Measurements from ENCODE around the gene F12.
"Not testable (repeated sequence)": the region's sequence is repeated elsewhere in the genome, so short reads cannot be mapped to it uniquely, and the experiment has no call there.

F12 gene

GRCh38 chr5:177423671-177424070 lies 14.3 kb upstream of the F12 start:
- no peak overlapping the region for H2AFZ ChIP-seq (ENCODE audit: low read depth, low read length)

DNA sequence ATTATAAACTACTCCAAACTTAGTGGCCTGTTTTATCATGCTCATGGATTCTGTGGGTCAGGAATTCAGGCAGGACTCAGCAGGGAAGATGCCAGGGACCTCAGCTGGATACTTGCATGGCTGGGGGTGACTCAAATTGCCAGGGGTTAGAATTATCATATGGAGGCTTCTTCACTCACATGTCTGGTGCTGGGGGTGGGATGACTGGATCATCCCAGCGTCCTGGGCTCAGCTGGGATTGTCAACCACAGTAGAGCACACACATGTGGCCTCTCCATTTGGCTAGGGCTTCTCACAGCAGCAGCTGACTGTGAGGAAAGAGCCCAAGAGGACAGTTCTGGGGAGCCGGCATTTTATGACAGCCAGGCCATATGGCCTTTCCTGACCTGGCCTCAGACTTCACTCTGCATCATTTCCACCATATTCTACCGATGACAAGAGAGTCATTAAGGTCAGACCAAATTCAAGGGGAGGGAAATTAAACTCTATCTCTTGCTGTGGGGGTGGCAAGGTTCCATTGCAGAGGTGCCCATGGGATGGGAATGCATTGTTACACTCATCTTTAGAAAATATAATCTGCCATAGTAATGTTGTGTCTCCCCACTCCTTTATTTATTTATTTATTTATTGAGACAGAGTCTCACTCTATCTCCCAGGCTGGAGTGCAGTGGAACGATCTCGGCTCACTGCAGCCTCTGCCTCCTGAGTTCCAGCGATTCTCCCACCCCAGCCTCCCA lies 11.9 kb upstream of the F12 start:
- H3K36me3 ChIP-seq (ENCODE audit: insufficient read depth, low read length) = no peaks in the 10 kb centered on the region
- H2AFZ ChIP-seq (ENCODE audit: low read depth, low read length) = no peak overlapping the region
- H4K20me1 ChIP-seq (ENCODE audit: insufficient read depth, low read length) = no peaks in the 10 kb centered on the region
- no peak for DNase-seq
- H3K27me3 ChIP-seq (ENCODE audit: insufficient read depth, low read length, poor library complexity) = no peaks in the 10 kb centered on the region
- TF ChIP-seq, protein P1, sequence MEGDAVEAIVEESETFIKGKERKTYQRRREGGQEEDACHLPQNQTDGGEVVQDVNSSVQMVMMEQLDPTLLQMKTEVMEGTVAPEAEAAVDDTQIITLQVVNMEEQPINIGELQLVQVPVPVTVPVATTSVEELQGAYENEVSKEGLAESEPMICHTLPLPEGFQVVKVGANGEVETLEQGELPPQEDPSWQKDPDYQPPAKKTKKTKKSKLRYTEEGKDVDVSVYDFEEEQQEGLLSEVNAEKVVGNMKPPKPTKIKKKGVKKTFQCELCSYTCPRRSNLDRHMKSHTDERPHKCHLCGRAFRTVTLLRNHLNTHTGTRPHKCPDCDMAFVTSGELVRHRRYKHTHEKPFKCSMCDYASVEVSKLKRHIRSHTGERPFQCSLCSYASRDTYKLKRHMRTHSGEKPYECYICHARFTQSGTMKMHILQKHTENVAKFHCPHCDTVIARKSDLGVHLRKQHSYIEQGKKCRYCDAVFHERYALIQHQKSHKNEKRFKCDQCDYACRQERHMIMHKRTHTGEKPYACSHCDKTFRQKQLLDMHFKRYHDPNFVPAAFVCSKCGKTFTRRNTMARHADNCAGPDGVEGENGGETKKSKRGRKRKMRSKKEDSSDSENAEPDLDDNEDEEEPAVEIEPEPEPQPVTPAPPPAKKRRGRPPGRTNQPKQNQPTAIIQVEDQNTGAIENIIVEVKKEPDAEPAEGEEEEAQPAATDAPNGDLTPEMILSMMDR (IDR thresholded peaks at IDR 0.05; ENCODE audit: borderline replicate concordance, extremely low read depth, low read length, poor library complexity, severe bottlenecking) = no peak
- TF ChIP-seq EZH2 (IDR thresholded peaks at IDR 0.05; ENCODE audit: borderline replicate concordance, low read depth, low read length, severe bottlenecking) = no peak
- no peaks in the 10 kb centered on the region for H3K9me3 ChIP-seq (ENCODE audit: insufficient read depth, low read length, severe bottlenecking)
- no peaks in the 10 kb centered on the region for H3K79me2 ChIP-seq (ENCODE audit: insufficient read depth, low read length)
- H3K9ac ChIP-seq (ENCODE audit: low read depth, low read length) = no peak overlapping the region
- no peak overlapping the region for H3K4me2 ChIP-seq (ENCODE audit: insufficient read depth, low read length)
- H3K4me3 ChIP-seq (ENCODE audit: low read depth in 1 of 2, low read length in 2 of 2) = no peak overlapping the region
- H3K4me1 ChIP-seq (ENCODE audit: insufficient read depth, low read length) = peaks cover 10% of the 10 kb centered on the region
- no peak for ATAC-seq (ENCODE audit: insufficient read depth, low read depth)
- no peak overlapping the region for H3K27ac ChIP-seq (ENCODE audit: low read length)

More at GRCh38 chr5:177423671-177424070, 14.3 kb upstream of the F12 start:
- H3K36me3 ChIP-seq (ENCODE audit: insufficient read depth, low read length) = peaks cover 5% of the 10 kb centered on the region; the same call in 1 of the 2 replicates
- no peak overlapping the region for H3K9ac ChIP-seq (ENCODE audit: low read depth, low read length)
- ATAC-seq (ENCODE audit: insufficient read depth, low read depth) (no peak), DNase-seq (no peak)
- peaks cover 21% of the 10 kb centered on the region for H3K79me2 ChIP-seq (ENCODE audit: insufficient read depth, low read length)
- no peaks in the 10 kb centered on the region for H3K27me3 ChIP-seq (ENCODE audit: insufficient read depth, low read length, poor library complexity)
- H3K4me2 ChIP-seq (ENCODE audit: insufficient read depth, low read length) = no peak overlapping the region
- H3K9me3 ChIP-seq (ENCODE audit: insufficient read depth, low read length, severe bottlenecking) = no peaks in the 10 kb centered on the region
- peaks cover 17% of the 10 kb centered on the region for H4K20me1 ChIP-seq (ENCODE audit: insufficient read depth, low read length)
- peaks cover 28% of the 10 kb centered on the region for H3K4me1 ChIP-seq (ENCODE audit: insufficient read depth, low read length)
- H3K4me3 ChIP-seq (ENCODE audit: low read depth in 1 of 2, low read length in 2 of 2) = no peak overlapping the region
- TF ChIP-seq, protein P1 (IDR thresholded peaks at IDR 0.05; ENCODE audit: borderline replicate concordance, extremely low read depth, low read length, poor library complexity, severe bottlenecking) = no peak
- no peak for TF ChIP-seq EZH2 (IDR thresholded peaks at IDR 0.05; ENCODE audit: borderline replicate concordance, low read depth, low read length, severe bottlenecking)
- H3K27ac ChIP-seq (ENCODE audit: low read length) = no peak overlapping the region

- not testable (repeated sequence) for ATAC-seq (ENCODE audit: insufficient read depth, low read depth); H3K9me3 ChIP-seq (ENCODE audit: insufficient read depth, low read length, severe bottlenecking); H3K4me3 ChIP-seq (ENCODE audit: low read depth in 1 of 2, low read length in 2 of 2); H3K27ac ChIP-seq (ENCODE audit: low read length); H3K36me3 ChIP-seq (ENCODE audit: insufficient read depth, low read length); H3K4me2 ChIP-seq (ENCODE audit: insufficient read depth, low read length); H3K4me1 ChIP-seq (ENCODE audit: insufficient read depth, low read length); H3K27me3 ChIP-seq (ENCODE audit: insufficient read depth, low read length, poor library complexity); H3K79me2 ChIP-seq (ENCODE audit: insufficient read depth, low read length); DNase-seq; H2AFZ ChIP-seq (ENCODE audit: low read depth, low read length); H4K20me1 ChIP-seq (ENCODE audit: insufficient read depth, low read length); H3K9ac ChIP-seq (ENCODE audit: low read depth, low read length)
Measured at GRCh38 chr5:177420472-177420871, 11.1 kb upstream of the F12 start.

DNA sequence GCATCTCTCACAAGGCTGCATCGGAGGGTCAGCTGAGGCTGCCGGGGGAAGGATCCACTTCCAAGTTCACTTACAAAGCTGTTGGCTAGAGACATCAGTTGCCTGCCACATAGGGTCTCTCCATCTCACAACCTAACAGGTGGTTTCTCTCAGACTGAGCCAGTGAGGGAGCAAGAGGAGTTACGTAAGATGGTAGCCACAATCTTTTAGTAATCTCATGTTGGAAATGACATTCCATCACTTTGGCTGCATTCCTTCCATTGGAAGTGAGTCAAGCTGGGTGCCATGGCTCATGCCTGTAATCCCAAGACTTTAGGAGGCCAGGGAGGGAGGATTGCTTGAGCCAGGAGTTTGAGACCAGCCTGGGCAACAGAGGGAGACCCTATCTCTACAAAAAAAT lies 9.7 kb upstream of the F12 start:
- ATAC-seq (ENCODE audit: insufficient read depth, low read depth) (no peak), DNase-seq (no peak)

GRCh38 chr5:177417081-177417480 lies 7.7 kb upstream of the F12 start:
- H4K20me1 ChIP-seq (ENCODE audit: insufficient read depth, low read length); H3K27ac ChIP-seq (ENCODE audit: low read length); H3K36me3 ChIP-seq (ENCODE audit: insufficient read depth, low read length); ATAC-seq (ENCODE audit: insufficient read depth, low read depth); H3K4me3 ChIP-seq (ENCODE audit: low read depth in 1 of 2, low read length in 2 of 2); H2AFZ ChIP-seq (ENCODE audit: low read depth, low read length); H3K79me2 ChIP-seq (ENCODE audit: insufficient read depth, low read length); DNase-seq; H3K4me2 ChIP-seq (ENCODE audit: insufficient read depth, low read length); H3K9me3 ChIP-seq (ENCODE audit: insufficient read depth, low read length, severe bottlenecking); H3K27me3 ChIP-seq (ENCODE audit: insufficient read depth, low read length, poor library complexity); H3K9ac ChIP-seq (ENCODE audit: low read depth, low read length); H3K4me1 ChIP-seq (ENCODE audit: insufficient read depth, low read length): not testable (repeated sequence)

More for the DNA sequence above, 9.7 kb upstream of the F12 start:
- H3K27me3 ChIP-seq (ENCODE audit: insufficient read depth, low read length, poor library complexity) = no peaks in the 10 kb centered on the region
- H3K4me1 ChIP-seq (ENCODE audit: insufficient read depth, low read length) = no peaks in the 10 kb centered on the region
- no peak overlapping the region for H2AFZ ChIP-seq (ENCODE audit: low read depth, low read length)
- no peak overlapping the region for H3K27ac ChIP-seq (ENCODE audit: low read length)
- no peak overlapping the region for H3K9ac ChIP-seq (ENCODE audit: low read depth, low read length)
- no peaks in the 10 kb centered on the region for H4K20me1 ChIP-seq (ENCODE audit: insufficient read depth, low read length)
- H3K4me2 ChIP-seq (ENCODE audit: insufficient read depth, low read length) = no peak overlapping the region
- H3K79me2 ChIP-seq (ENCODE audit: insufficient read depth, low read length) = no peaks in the 10 kb centered on the region
- H3K4me3 ChIP-seq (ENCODE audit: low read depth in 1 of 2, low read length in 2 of 2) = no peak overlapping the region
- TF ChIP-seq EZH2 (IDR thresholded peaks at IDR 0.05; ENCODE audit: borderline replicate concordance, low read depth, low read length, severe bottlenecking) = no peak
- TF ChIP-seq, protein P1 (IDR thresholded peaks at IDR 0.05; ENCODE audit: borderline replicate concordance, extremely low read depth, low read length, poor library complexity, severe bottlenecking) = no peak
- H3K9me3 ChIP-seq (ENCODE audit: insufficient read depth, low read length, severe bottlenecking) = no peaks in the 10 kb centered on the region
- H3K36me3 ChIP-seq (ENCODE audit: insufficient read depth, low read length) = no peaks in the 10 kb centered on the region
